Liver (tissue), 9 donors: ENCODE results near the gene SGK1. TPM values are rescaled to one million over a fixed set of nuclear protein-coding genes. Genes with fewer than 3 reads are reported as not detected.

Experiments used
- DNase-seq: peaks from one replicate; pipeline ENCODE4 v3.0.0-alpha.2; 2017; ENCODE audit warnings: low spot score
- H3K27ac ChIP-seq, 2 donors: one replicate each; pipeline ENCODE4 v1.7.0; 2013; ENCODE audit warnings: inconsistent platforms in 2 of 2, low read length in 2 of 2, control low read depth in 1 of 2, low read depth in 1 of 2, mild to moderate bottlenecking in 1 of 2
- H3K27me3 ChIP-seq, 4 donors: one replicate each; pipeline versions ENCODE4 v1.6.1 to v1.7.0; 2013; ENCODE audit warnings: low read length in 3 of 4, inconsistent platforms in 1 of 4, mild to moderate bottlenecking in 1 of 4, moderate library complexity in 1 of 4; ENCODE audit not compliant: control insufficient read depth in 4 of 4, insufficient read depth in 4 of 4
- H3K36me3 ChIP-seq, 4 donors: one replicate each; pipeline versions ENCODE4 v1.6.1 to v1.7.0; 2013; ENCODE audit warnings: low read length in 3 of 4, mild to moderate bottlenecking in 3 of 4, low read depth in 1 of 4, moderate library complexity in 1 of 4; ENCODE audit not compliant: control insufficient read depth in 4 of 4, insufficient read depth in 3 of 4
- H3K4me1 ChIP-seq, 4 donors: one replicate each; pipeline versions ENCODE4 v1.6.1 to v1.7.0; 2013; ENCODE audit warnings: low read length in 3 of 4, mild to moderate bottlenecking in 3 of 4, moderate library complexity in 1 of 4; ENCODE audit not compliant: control insufficient read depth in 4 of 4, insufficient read depth in 4 of 4
- H3K4me3 ChIP-seq, 3 donors: one replicate each; pipeline versions ENCODE4 v1.6.1 to v1.7.0; 2013; ENCODE audit warnings: low read length in 3 of 3, control low read depth in 1 of 3, low read depth in 1 of 3, mild to moderate bottlenecking in 1 of 3
- H3K9ac ChIP-seq, 2 donors: one replicate each; pipeline ENCODE4 v1.7.0; 2013; ENCODE audit warnings: low read length in 2 of 2, mild to moderate bottlenecking in 2 of 2, moderate library complexity in 2 of 2, control low read depth in 1 of 2, low read depth in 1 of 2
- H3K9me3 ChIP-seq, 4 donors: one replicate each; pipeline versions ENCODE4 v1.6.1 to v1.7.0; 2013; ENCODE audit warnings: low read length in 3 of 4; ENCODE audit not compliant: control insufficient read depth in 4 of 4
- ATF3 ChIP-seq: IDR thresholded peaks from 2 replicates; pipeline ENCODE4 v1.6.1; 2016; ENCODE audit warnings: antibody characterized with exemption
- EGR1 ChIP-seq, 2 donors: IDR thresholded peaks; 2 replicates each; pipeline ENCODE4 v1.6.1; 2016 to 2018; ENCODE audit warnings: antibody characterized with exemption in 2 of 2, low read depth in 2 of 2
- FOXA1 ChIP-seq: IDR thresholded peaks from 2 replicates; pipeline ENCODE4 v1.6.1; 2016; ENCODE audit warnings: antibody characterized with exemption
- FOXA2 ChIP-seq: IDR thresholded peaks from 2 replicates; pipeline ENCODE4 v1.6.1; 2016; ENCODE audit warnings: antibody characterized with exemption
- GABPA ChIP-seq, 2 donors: IDR thresholded peaks in 1 of 2; conservative IDR thresholded peaks in 1 of 2; 2 replicates each; pipeline ENCODE4 v1.6.1; 2016; ENCODE audit warnings: antibody characterized with exemption in 2 of 2, mild to moderate bottlenecking in 1 of 2, moderate library complexity in 1 of 2
- HNF4A ChIP-seq, 2 donors: conservative IDR thresholded peaks; 2 replicates each; pipeline ENCODE4 v1.6.1; 2016; ENCODE audit warnings: antibody characterized with exemption in 2 of 2, mild to moderate bottlenecking in 2 of 2
- HNF4G ChIP-seq: IDR thresholded peaks from 2 replicates; pipeline ENCODE4 v1.6.1; 2016; ENCODE audit warnings: antibody characterized with exemption
- JUND ChIP-seq, 2 donors: IDR thresholded peaks; 2 replicates each; pipeline ENCODE4 v1.6.1; 2016; ENCODE audit warnings: antibody characterized with exemption in 2 of 2
- RAD21 ChIP-seq, 2 donors: IDR thresholded peaks; 2 replicates each; pipeline ENCODE4 v1.6.1; 2016; ENCODE audit warnings: antibody characterized with exemption in 2 of 2, mild to moderate bottlenecking in 2 of 2
- REST ChIP-seq: IDR thresholded peaks from 2 replicates; pipeline ENCODE4 v1.6.1; 2016; ENCODE audit warnings: antibody characterized with exemption, mild to moderate bottlenecking
- RXRA ChIP-seq, 2 donors: IDR thresholded peaks; 2 replicates each; pipeline ENCODE4 v1.6.1; 2017 to 2018; ENCODE audit warnings: antibody characterized with exemption in 2 of 2, mild to moderate bottlenecking in 1 of 2
- SP1 ChIP-seq: IDR thresholded peaks from 2 replicates; pipeline ENCODE4 v1.6.1; 2018; ENCODE audit warnings: antibody characterized with exemption, mild to moderate bottlenecking
- YY1 ChIP-seq: IDR thresholded peaks from 2 replicates; pipeline ENCODE4 v1.6.1; 2016; ENCODE audit warnings: antibody characterized with exemption, mild to moderate bottlenecking
- ZBTB33 ChIP-seq: IDR thresholded peaks from 2 replicates; pipeline ENCODE4 v1.6.1; 2016; ENCODE audit warnings: antibody characterized with exemption
- WGBS: extraction: QIAGEN DNeasy Blood & Tissue Kit; methylation state at CpG from one replicate; pipeline ENCODE4 v1.1.7; 2013; 5-methylcytosine and 5-hydroxymethylcytosine counted together
- polyA plus RNA-seq, 2 donors: library from polyadenylated mRNA; stranded (reverse) in 1 of 2; unstranded in 1 of 2; fragments of 200-250 nt in 1 of 2; fragments of >200 nt in 1 of 2; fragmentation: Nextera tagmentation in 1 of 2; extraction: Ambion mirVana in 1 of 2; gene quantifications; one replicate each; pipeline versions ENCODE4 v1.2.1 to v1.2.3, GENCODE V29; 2013 to 2015
- total RNA-seq, 2 donors: library from RNA; depleted of rRNA; stranded (reverse); fragments of >200 nt; gene quantifications; one replicate each; pipeline ENCODE4 v1.2.3, GENCODE V29; 2014
- TF ChIP-seq, protein P1 (sequence below): IDR thresholded peaks from 2 replicates; pipeline ENCODE4 v1.6.1; 2016; ENCODE audit warnings: antibody characterized with exemption
- TF ChIP-seq, protein P2 (sequence below): fragments of 150-350 bp; IDR thresholded peaks from 2 replicates; pipeline ENCODE4 v1.5.1; 2017; ENCODE audit warnings: improper control_type of control experiment, low read depth, low read length; ENCODE audit not compliant: missing input control
- donor health status: healthy.
- donor health status: healthy.
- donor health status: healthy.
- donor health status: healthy.
- donor health status: healthy.

Gene SGK1
- total and polyA plus RNA-seq, 4 donors = 28.0 to 113 (median 35.4) TPM

GRCh38 chr6:134247231-134247833 lies 70.6 kb downstream of the SGK1 start:
- Histone ChIP-seq H3K9ac (no peak overlapping the region), H3K9me3 (no peaks in the 10 kb centered on the region), H3K36me3 (no peaks in the 10 kb centered on the region), H3K27me3 (no peaks in the 10 kb centered on the region), H3K4me3 (no peak overlapping the region), H3K27ac (peak overlapping the region in 1 of 2 donors; percentile 25), H3K4me1 (peaks cover 4 to 20% (median 9%) of the 10 kb centered on the region in 4 donors)
- no peak for DNase-seq
- TF ChIP-seq, protein P1, sequence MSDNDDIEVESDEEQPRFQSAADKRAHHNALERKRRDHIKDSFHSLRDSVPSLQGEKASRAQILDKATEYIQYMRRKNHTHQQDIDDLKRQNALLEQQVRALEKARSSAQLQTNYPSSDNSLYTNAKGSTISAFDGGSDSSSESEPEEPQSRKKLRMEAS = no peak
- 80% methylated on average over 5 of the region's 5 CpGs for WGBS

DNA sequence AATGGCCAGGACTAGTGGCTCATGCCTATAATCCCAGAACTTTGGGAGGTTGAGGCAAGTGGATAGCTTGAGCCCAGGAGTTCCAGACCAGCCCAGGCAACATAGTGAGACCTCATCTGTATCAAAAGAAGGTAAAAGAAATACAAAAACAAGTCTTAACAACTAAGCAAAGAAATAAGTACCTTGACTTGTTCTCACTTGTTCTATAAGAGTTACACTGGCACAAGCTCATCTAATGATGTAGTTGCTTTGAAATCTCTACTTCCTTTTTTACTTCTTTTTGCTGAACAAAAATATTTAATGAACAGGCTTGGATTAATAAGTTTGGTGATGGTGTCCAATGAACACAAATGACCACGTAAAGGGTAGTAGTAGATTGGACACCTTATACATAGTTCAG lies 72.2 kb downstream of the SGK1 start:
- Histone ChIP-seq H3K27me3 (no peaks in the 10 kb centered on the region), H3K9ac (no peak overlapping the region), H3K4me1 (peaks cover 4 to 17% (median 9%) of the 10 kb centered on the region in 4 donors), H3K36me3 (no peaks in the 10 kb centered on the region), H3K27ac (no peak overlapping the region), H3K4me3 (no peak overlapping the region), H3K9me3 (no peaks in the 10 kb centered on the region)
- no peak for DNase-seq
- TF ChIP-seq JUND (IDR thresholded peaks at IDR 0.05) (no peak), HNF4A (conservative IDR thresholded peaks at IDR 0.05) (no peak), FOXA2 (no peak), EGR1 (IDR thresholded peaks at IDR 0.05; ENCODE audit: low read depth in 2 of 2) (no peak), GABPA (IDR thresholded peaks at IDR 0.05 in 1 of 2, conservative IDR thresholded peaks at IDR 0.05 in 1 of 2) (no peak), RAD21 (IDR thresholded peaks at IDR 0.05) (no peak), ATF3 (no peak)
- TF ChIP-seq, protein P1 = no peak
- 93% methylated on average over 1 of the region's 1 CpG for WGBS

DNA sequence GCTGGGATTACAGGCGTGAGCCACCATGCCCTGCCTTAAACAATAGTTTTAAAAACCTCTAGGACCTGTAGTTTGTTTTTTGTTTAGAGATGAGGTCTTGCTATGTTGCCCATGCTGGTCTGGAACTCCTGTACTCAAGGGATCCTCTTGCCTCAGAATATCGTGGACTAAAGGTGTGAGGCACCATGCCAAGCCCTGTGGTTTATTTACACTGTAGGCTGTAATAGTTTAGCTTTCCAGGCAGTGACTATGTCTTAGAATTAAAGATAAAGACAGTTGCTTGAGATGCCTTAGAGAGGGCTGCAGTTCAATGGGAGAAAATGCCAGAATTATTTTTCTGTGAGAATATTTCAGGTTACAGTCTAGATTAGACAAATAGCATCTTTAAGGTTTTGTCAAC lies 72.9 kb downstream of the SGK1 start:
- no peak overlapping the region for H3K4me3 ChIP-seq
- no peaks in the 10 kb centered on the region for H3K27me3 ChIP-seq
- TF ChIP-seq YY1 = no peak
- TF ChIP-seq ZBTB33 = no peak
- no peak for TF ChIP-seq FOXA2
- no peak for TF ChIP-seq ATF3
- TF ChIP-seq RXRA (IDR thresholded peaks at IDR 0.05) = no peak
- TF ChIP-seq HNF4G = no peak
- no peak for TF ChIP-seq SP1
- no peak for TF ChIP-seq JUND (IDR thresholded peaks at IDR 0.05)
- TF ChIP-seq, protein P2, sequence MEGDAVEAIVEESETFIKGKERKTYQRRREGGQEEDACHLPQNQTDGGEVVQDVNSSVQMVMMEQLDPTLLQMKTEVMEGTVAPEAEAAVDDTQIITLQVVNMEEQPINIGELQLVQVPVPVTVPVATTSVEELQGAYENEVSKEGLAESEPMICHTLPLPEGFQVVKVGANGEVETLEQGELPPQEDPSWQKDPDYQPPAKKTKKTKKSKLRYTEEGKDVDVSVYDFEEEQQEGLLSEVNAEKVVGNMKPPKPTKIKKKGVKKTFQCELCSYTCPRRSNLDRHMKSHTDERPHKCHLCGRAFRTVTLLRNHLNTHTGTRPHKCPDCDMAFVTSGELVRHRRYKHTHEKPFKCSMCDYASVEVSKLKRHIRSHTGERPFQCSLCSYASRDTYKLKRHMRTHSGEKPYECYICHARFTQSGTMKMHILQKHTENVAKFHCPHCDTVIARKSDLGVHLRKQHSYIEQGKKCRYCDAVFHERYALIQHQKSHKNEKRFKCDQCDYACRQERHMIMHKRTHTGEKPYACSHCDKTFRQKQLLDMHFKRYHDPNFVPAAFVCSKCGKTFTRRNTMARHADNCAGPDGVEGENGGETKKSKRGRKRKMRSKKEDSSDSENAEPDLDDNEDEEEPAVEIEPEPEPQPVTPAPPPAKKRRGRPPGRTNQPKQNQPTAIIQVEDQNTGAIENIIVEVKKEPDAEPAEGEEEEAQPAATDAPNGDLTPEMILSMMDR = no peak
- TF ChIP-seq, protein P1 = no peak
- TF ChIP-seq REST = no peak
- TF ChIP-seq FOXA1 = no peak
- no peaks in the 10 kb centered on the region for H3K36me3 ChIP-seq
- peaks cover 4 to 10% (median 8%) of the 10 kb centered on the region in 4 donors for H3K4me1 ChIP-seq
- H3K9me3 ChIP-seq = no peaks in the 10 kb centered on the region
- H3K27ac ChIP-seq = no peak overlapping the region
- 50% methylated on average over 2 of the region's 2 CpGs for WGBS
- DNase-seq = no peak
- no peak overlapping the region for H3K9ac ChIP-seq
